Measurements from ENCODE around the gene SENP5. TPM values are rescaled to one million over a fixed set of nuclear protein-coding genes. Genes with fewer than 3 reads are reported as not detected.

SENP5 gene
- total and polyA plus RNA-seq, 9 of the 15 experiments (the other 6 are each of a cell fraction or from before 2014, with no cell fraction given), result 18.3 to 59.7 (median 35.8) TPM

DNA sequence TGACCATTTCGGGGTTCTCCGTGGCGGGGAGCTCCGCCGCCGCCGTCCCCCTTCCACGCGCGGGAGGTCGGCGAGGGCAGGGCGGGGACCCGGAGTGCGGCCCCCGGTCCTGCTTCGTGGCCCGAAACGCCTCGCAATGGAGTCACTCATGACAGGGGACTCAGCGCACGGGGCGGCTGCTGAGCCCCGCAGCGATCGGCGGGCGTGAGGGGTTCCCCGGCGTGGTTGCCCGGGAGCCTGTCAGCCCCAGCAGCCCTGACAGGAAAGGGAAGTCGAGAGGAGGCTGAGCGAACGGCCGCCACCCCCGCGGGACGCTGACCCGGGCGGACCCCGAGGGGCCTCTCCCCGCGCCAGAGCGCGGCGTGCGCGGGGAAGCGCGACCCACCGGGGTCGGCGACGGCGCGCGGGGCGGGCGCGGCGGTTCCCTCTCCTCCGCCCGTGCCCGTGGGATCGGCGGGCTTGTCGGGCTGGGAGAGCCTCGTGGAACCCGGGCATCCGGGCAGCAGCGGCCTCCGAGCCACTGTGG is 101.5 kb downstream of the SENP5 start (continued):
- TF ChIP-seq THAP12 (CRISPR knock-in tag; IDR thresholded peaks at IDR 0.05) (no peak), PRPF4 (IDR thresholded peaks at IDR 0.05; ENCODE audit: insufficient read depth, low read depth, low read length, poor library complexity, severe bottlenecking) (peak; percentile 42), ARHGAP35 (IDR thresholded peaks at IDR 0.05; ENCODE audit: partially characterized antibody) (no peak), DNMT1 (IDR thresholded peaks at IDR 0.05) (no peak), ZFX (CRISPR knock-in tag; IDR thresholded peaks at IDR 0.05) (peak; percentile 5), KDM4B (IDR thresholded peaks at IDR 0.05; ENCODE audit: borderline replicate concordance in 2 of 2, low read depth in 1 of 2) (no peak), ZBTB8A (IDR thresholded peaks at IDR 0.05; ENCODE audit: partially characterized antibody) (no peak), ZNF639 (CRISPR knock-in tag; conservative IDR thresholded peaks at IDR 0.05 in 1 of 2, IDR thresholded peaks at IDR 0.05 in 1 of 2) (peak in 1 of 2 experiments; percentile 86; a peak in 2 of 4 replicates), NONO (IDR thresholded peaks at IDR 0.05; ENCODE audit: low read depth in 2 of 2, low read length in 1 of 2) (peak in 1 of 2 experiments; percentile 73; a peak in 1 of 4 replicates), TGIF2 (CRISPR knock-in tag; IDR thresholded peaks at IDR 0.05) (no peak), CEBPG (CRISPR knock-in tag; IDR thresholded peaks at IDR 0.05) (no peak), CEBPG (tag; conservative IDR thresholded peaks at IDR 0.05 in 1 of 2, IDR thresholded peaks at IDR 0.05 in 1 of 2) (no peak), XRCC5 (IDR thresholded peaks at IDR 0.05; ENCODE audit: low read depth, low read length) (no peak), DLX4 (CRISPR knock-in tag; IDR thresholded peaks at IDR 0.05) (no peak)
- TF ChIP-seq, protein P1, sequence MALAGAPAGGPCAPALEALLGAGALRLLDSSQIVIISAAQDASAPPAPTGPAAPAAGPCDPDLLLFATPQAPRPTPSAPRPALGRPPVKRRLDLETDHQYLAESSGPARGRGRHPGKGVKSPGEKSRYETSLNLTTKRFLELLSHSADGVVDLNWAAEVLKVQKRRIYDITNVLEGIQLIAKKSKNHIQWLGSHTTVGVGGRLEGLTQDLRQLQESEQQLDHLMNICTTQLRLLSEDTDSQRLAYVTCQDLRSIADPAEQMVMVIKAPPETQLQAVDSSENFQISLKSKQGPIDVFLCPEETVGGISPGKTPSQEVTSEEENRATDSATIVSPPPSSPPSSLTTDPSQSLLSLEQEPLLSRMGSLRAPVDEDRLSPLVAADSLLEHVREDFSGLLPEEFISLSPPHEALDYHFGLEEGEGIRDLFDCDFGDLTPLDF (CRISPR knock-in tag; IDR thresholded peaks at IDR 0.05), result no peak
- TF ChIP-seq, protein P2, sequence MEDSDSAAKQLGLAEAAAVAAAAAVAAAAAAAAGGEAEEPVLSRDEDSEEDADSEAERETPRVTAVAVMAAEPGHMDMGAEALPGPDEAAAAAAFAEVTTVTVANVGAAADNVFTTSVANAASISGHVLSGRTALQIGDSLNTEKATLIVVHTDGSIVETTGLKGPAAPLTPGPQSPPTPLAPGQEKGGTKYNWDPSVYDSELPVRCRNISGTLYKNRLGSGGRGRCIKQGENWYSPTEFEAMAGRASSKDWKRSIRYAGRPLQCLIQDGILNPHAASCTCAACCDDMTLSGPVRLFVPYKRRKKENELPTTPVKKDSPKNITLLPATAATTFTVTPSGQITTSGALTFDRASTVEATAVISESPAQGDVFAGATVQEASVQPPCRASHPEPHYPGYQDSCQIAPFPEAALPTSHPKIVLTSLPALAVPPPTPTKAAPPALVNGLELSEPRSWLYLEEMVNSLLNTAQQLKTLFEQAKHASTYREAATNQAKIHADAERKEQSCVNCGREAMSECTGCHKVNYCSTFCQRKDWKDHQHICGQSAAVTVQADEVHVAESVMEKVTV (CRISPR knock-in tag; IDR thresholded peaks at IDR 0.05), result 0 out of 2 replicates have a peak, but pooled peaks have one; percentile 7
- TF ChIP-seq, protein P3, sequence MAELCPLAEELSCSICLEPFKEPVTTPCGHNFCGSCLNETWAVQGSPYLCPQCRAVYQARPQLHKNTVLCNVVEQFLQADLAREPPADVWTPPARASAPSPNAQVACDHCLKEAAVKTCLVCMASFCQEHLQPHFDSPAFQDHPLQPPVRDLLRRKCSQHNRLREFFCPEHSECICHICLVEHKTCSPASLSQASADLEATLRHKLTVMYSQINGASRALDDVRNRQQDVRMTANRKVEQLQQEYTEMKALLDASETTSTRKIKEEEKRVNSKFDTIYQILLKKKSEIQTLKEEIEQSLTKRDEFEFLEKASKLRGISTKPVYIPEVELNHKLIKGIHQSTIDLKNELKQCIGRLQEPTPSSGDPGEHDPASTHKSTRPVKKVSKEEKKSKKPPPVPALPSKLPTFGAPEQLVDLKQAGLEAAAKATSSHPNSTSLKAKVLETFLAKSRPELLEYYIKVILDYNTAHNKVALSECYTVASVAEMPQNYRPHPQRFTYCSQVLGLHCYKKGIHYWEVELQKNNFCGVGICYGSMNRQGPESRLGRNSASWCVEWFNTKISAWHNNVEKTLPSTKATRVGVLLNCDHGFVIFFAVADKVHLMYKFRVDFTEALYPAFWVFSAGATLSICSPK (IDR thresholded peaks at IDR 0.05; ENCODE audit: borderline replicate concordance), result no peak

Data from K562 (cell line).